Neural cell (in vitro differentiated cells): Measurements from ENCODE around the gene COL5A1. TPM values are rescaled to one million over a fixed set of nuclear protein-coding genes. Genes with fewer than 3 reads are reported as not detected.

Source experiments
- H2AFZ ChIP-seq: fragments of 200-600, 300-800 bp; sonication (generic), shearing (Covaris generic); 2 replicates; pipeline ENCODE4 v1.6.0; 2014; ENCODE audit warnings: low read depth, mild to moderate bottlenecking, antibody characterized with exemption, low read length, moderate library complexity
- H3F3A ChIP-seq: fragments of 200-600 bp; shearing (Covaris generic); 2 replicates; pipeline ENCODE4 v1.6.1; 2016; ENCODE audit warnings: mild to moderate bottlenecking, moderate library complexity, mixed read lengths, antibody characterized with exemption, low read length; ENCODE audit not compliant: insufficient read depth, poor library complexity, severe bottlenecking
- H3K27ac ChIP-seq: fragments of 200-600, 300-800 bp; sonication (generic), shearing (Covaris generic); 2 replicates; pipeline ENCODE4 v1.5.1; 2014; ENCODE audit warnings: mild to moderate bottlenecking, low read length, moderate library complexity
- H3K27me3 ChIP-seq: fragments of 300-800, 200-600 bp; sonication (generic), shearing (Covaris generic); 2 replicates; pipeline ENCODE4 v1.6.0; 2014; ENCODE audit warnings: mild to moderate bottlenecking, low read depth, low read length, moderate library complexity; ENCODE audit not compliant: insufficient read depth
- H3K36me3 ChIP-seq: fragments of 300-800, 200-600 bp; sonication (generic), shearing (Covaris generic); 2 replicates; pipeline ENCODE4 v1.5.1; 2014; ENCODE audit warnings: mild to moderate bottlenecking, antibody characterized with exemption, low read length, moderate library complexity; ENCODE audit not compliant: insufficient read depth
- H3K4me2 ChIP-seq: fragments of 300-800, 200-600 bp; sonication (generic), shearing (Covaris generic); 2 replicates; pipeline ENCODE4 v1.6.0; 2014; ENCODE audit warnings: mild to moderate bottlenecking, low read length
- H3K4me3 ChIP-seq: fragments of 300-800, 200-600 bp; sonication (generic), shearing (Covaris generic); 2 replicates; pipeline ENCODE4 v1.5.1; 2014; ENCODE audit warnings: mild to moderate bottlenecking, low read length, moderate library complexity
- H3K79me2 ChIP-seq: fragments of 200-600 bp; shearing (Covaris generic); replicated peaks from 2 replicates; pipeline ENCODE4 v1.6.0; 2014; ENCODE audit warnings: mild to moderate bottlenecking, low read length, moderate library complexity; ENCODE audit not compliant: insufficient read depth
- H3K9ac ChIP-seq: fragments of 300-800, 200-600 bp; sonication (generic), shearing (Covaris generic); 2 replicates; pipeline ENCODE4 v1.6.1; 2016; ENCODE audit warnings: mild to moderate bottlenecking, low read length, mixed read lengths
- H3K9me2 ChIP-seq: fragments of 200-600 bp; shearing (Covaris generic); 2 replicates; pipeline ENCODE4 v1.6.1; 2016; ENCODE audit warnings: mild to moderate bottlenecking, low read length, mixed read lengths; ENCODE audit not compliant: insufficient read depth
- H3K9me3 ChIP-seq: fragments of 200-600, 300-800 bp; sonication (generic), shearing (Covaris generic); 2 replicates; pipeline ENCODE4 v1.6.1; 2016; ENCODE audit warnings: mild to moderate bottlenecking, mixed run types, low read length, moderate library complexity, mixed read lengths
- H4K20me1 ChIP-seq: fragments of 200-600 bp; shearing (Covaris generic); 2 replicates; pipeline ENCODE4 v1.6.1; 2016; ENCODE audit warnings: mild to moderate bottlenecking, mixed run types; ENCODE audit not compliant: insufficient read depth
- EP300 ChIP-seq: fragments of 450-650 bp; conservative IDR thresholded peaks from 2 replicates; pipeline ENCODE4 v1.6.1; 2014; ENCODE audit warnings: antibody characterized with exemption, mild to moderate bottlenecking, moderate library complexity; ENCODE audit not compliant: poor library complexity, severe bottlenecking
- EZH2 ChIP-seq: fragments of 200-600, 300-800 bp; shearing (Covaris generic), sonication (generic); IDR thresholded peaks from 2 replicates; pipeline ENCODE4 v1.6.1; 2014; ENCODE audit warnings: antibody characterized with exemption, low read length, borderline replicate concordance, mild to moderate bottlenecking; ENCODE audit not compliant: insufficient read depth, poor library complexity, severe bottlenecking
- MXI1 ChIP-seq: fragments of 450-650 bp; conservative IDR thresholded peaks from 2 replicates; pipeline ENCODE4 v1.6.1; 2014; ENCODE audit warnings: antibody characterized with exemption, mild to moderate bottlenecking; ENCODE audit not compliant: poor library complexity, severe bottlenecking
- POLR2AphosphoS5 ChIP-seq: IDR thresholded peaks from 2 replicates; pipeline ENCODE4 v1.6.1; 2012
- RAD21 ChIP-seq: fragments of 450-650 bp; conservative IDR thresholded peaks from 2 replicates; pipeline ENCODE4 v1.6.1; 2014; ENCODE audit warnings: antibody characterized with exemption, mild to moderate bottlenecking, moderate library complexity
- SMC3 ChIP-seq: fragments of 450-650 bp; conservative IDR thresholded peaks from 2 replicates; pipeline ENCODE4 v1.6.1; 2014; ENCODE audit warnings: antibody characterized with exemption, mild to moderate bottlenecking, moderate library complexity; ENCODE audit not compliant: poor library complexity
- TAF1 ChIP-seq: IDR thresholded peaks from 2 replicates; pipeline ENCODE4 v1.6.1; 2012; ENCODE audit warnings: low read depth
- polyA plus RNA-seq: library from polyadenylated mRNA; depleted of rRNA; stranded (reverse); fragments of >200 nt; gene quantifications from 2 replicates; pipeline ENCODE4 v1.2.3, GENCODE V29; 2014
- TF ChIP-seq, protein P1 (sequence below): fragments of 450-650 bp; IDR thresholded peaks from 2 replicates; pipeline ENCODE4 v1.5.1; 2014; ENCODE audit warnings: antibody characterized with exemption, mild to moderate bottlenecking, moderate library complexity; ENCODE audit not compliant: poor library complexity, severe bottlenecking
- TF ChIP-seq, protein P2 (sequence below): IDR thresholded peaks from 2 replicates; pipeline ENCODE4 v1.6.1; 2012; ENCODE audit warnings: borderline replicate concordance

COL5A1 gene
- polyA plus RNA-seq, 1 donor from 2014 or later: not detected

DNA sequence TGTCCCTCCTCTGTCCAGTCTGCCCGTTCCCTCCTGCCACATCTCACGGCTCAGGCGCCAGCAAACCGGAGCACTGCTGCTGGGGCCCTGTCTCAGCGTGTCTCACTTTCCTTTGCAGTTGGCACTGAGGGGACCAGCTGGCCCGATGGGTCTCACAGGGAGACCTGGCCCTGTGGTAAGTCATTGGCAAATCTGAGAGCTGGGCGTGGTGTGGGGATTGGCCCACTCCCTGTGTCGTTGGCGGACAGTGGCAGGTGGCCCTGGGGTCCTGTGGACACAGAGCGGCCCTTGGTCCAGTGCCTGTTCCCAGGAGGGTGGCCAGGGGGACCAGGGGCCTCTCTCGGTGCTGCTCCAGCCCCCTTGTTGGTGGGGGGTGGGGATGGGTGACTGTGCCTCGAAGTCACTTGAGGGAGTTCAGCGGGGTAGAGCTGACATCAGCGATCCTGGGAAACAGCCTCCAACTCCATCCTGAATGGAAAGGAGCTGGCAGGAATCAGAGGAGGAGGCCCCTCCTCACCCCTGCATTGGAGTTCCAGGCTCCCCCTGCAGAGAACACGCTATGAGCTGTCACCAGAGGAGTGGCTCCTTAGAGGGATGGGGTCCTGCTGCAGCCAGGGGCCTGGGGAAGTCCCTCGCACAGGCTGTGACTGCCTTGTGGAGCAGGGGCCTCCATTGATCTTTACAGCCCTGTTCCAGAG, 111.0 kb downstream of the COL5A1 start:
- Histone ChIP-seq H3K4me3 (no peak overlapping the region), H3K4me2 (no peak overlapping the region), H3K27me3 (peaks cover 7% of the 10 kb centered on the region), H2AFZ (no peak overlapping the region), H3K79me2 (no peaks in the 10 kb centered on the region), H3K9me3 (no peaks in the 10 kb centered on the region), H4K20me1 (no peaks in the 10 kb centered on the region), H3K9ac (no peak overlapping the region), H3K9me2 (no peaks in the 10 kb centered on the region), H3K36me3 (no peaks in the 10 kb centered on the region), H3K27ac (no peak overlapping the region), H3F3A (no peaks in the 10 kb centered on the region)
- no peak for TF ChIP-seq SMC3
- TF ChIP-seq POLR2AphosphoS5: no peak
- no peak for TF ChIP-seq EZH2

DNA sequence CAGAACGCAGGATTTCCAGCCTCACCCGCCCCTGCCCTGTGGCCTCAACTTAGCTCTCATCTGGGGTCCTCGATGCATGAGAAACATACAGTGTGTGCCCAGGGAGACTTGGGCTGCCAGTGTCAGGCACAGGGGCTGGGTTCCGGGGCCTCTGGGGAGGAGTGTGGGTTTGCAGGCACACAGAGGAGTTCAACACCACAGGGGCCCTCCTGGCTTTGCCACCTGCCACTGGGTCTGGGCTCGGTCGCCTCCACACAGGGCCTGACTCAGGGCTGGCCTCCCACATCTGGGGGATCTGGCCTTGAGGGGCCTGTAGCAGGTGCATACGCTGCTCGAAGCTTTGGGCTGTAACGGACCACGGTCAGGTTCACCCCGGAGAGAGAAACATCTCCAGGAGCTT, 111.6 kb downstream of the COL5A1 start:
- no peaks in the 10 kb centered on the region for H4K20me1 ChIP-seq
- TF ChIP-seq, protein P1, sequence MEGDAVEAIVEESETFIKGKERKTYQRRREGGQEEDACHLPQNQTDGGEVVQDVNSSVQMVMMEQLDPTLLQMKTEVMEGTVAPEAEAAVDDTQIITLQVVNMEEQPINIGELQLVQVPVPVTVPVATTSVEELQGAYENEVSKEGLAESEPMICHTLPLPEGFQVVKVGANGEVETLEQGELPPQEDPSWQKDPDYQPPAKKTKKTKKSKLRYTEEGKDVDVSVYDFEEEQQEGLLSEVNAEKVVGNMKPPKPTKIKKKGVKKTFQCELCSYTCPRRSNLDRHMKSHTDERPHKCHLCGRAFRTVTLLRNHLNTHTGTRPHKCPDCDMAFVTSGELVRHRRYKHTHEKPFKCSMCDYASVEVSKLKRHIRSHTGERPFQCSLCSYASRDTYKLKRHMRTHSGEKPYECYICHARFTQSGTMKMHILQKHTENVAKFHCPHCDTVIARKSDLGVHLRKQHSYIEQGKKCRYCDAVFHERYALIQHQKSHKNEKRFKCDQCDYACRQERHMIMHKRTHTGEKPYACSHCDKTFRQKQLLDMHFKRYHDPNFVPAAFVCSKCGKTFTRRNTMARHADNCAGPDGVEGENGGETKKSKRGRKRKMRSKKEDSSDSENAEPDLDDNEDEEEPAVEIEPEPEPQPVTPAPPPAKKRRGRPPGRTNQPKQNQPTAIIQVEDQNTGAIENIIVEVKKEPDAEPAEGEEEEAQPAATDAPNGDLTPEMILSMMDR: no peak
- TF ChIP-seq MXI1: no peak
- TF ChIP-seq SMC3: no peak
- TF ChIP-seq RAD21: no peak
- TF ChIP-seq TAF1: no peak
- TF ChIP-seq EP300: no peak
- TF ChIP-seq EZH2: no peak
- TF ChIP-seq, protein P2, sequence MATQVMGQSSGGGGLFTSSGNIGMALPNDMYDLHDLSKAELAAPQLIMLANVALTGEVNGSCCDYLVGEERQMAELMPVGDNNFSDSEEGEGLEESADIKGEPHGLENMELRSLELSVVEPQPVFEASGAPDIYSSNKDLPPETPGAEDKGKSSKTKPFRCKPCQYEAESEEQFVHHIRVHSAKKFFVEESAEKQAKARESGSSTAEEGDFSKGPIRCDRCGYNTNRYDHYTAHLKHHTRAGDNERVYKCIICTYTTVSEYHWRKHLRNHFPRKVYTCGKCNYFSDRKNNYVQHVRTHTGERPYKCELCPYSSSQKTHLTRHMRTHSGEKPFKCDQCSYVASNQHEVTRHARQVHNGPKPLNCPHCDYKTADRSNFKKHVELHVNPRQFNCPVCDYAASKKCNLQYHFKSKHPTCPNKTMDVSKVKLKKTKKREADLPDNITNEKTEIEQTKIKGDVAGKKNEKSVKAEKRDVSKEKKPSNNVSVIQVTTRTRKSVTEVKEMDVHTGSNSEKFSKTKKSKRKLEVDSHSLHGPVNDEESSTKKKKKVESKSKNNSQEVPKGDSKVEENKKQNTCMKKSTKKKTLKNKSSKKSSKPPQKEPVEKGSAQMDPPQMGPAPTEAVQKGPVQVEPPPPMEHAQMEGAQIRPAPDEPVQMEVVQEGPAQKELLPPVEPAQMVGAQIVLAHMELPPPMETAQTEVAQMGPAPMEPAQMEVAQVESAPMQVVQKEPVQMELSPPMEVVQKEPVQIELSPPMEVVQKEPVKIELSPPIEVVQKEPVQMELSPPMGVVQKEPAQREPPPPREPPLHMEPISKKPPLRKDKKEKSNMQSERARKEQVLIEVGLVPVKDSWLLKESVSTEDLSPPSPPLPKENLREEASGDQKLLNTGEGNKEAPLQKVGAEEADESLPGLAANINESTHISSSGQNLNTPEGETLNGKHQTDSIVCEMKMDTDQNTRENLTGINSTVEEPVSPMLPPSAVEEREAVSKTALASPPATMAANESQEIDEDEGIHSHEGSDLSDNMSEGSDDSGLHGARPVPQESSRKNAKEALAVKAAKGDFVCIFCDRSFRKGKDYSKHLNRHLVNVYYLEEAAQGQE: no peak
- TF ChIP-seq POLR2AphosphoS5: no peak

More for the DNA sequence above, 111.6 kb downstream of the COL5A1 start:
- H3K9me2 ChIP-seq: no peaks in the 10 kb centered on the region
- no peak overlapping the region for H3K4me3 ChIP-seq
- H3F3A ChIP-seq: no peaks in the 10 kb centered on the region
- no peak overlapping the region for H3K9ac ChIP-seq
- no peak overlapping the region for H2AFZ ChIP-seq
- H3K79me2 ChIP-seq: no peaks in the 10 kb centered on the region
- no peaks in the 10 kb centered on the region for H3K9me3 ChIP-seq
- H3K36me3 ChIP-seq: no peaks in the 10 kb centered on the region
- H3K27me3 ChIP-seq: peaks cover 7% of the 10 kb centered on the region
- no peak overlapping the region for H3K27ac ChIP-seq
- no peak overlapping the region for H3K4me2 ChIP-seq
